GM23248 (cell line): ENCODE measurements around the gene NMS. TPM values are rescaled to one million over a fixed set of nuclear protein-coding genes. Genes with fewer than 3 reads are reported as not detected.

Experiments used
- DNase-seq: peaks from one replicate; pipeline ENCODE4 v3.0.0-alpha.2; 2015
- H2AFZ ChIP-seq: fragments of 200-600 bp; sonication (generic); 2 replicates; pipeline ENCODE4 v1.6.1; 2016; ENCODE audit warnings: antibody characterized with exemption
- H3F3A ChIP-seq: fragments of 200-600 bp; sonication (generic); 2 replicates; pipeline ENCODE4 v1.6.1; 2016; ENCODE audit warnings: mild to moderate bottlenecking, antibody characterized with exemption, mixed run types; ENCODE audit not compliant: insufficient read depth
- H3K27ac ChIP-seq: fragments of 200-600 bp; sonication (generic); 2 replicates; pipeline ENCODE4 v1.5.1; 2016; ENCODE audit warnings: mild to moderate bottlenecking
- H3K27me3 ChIP-seq: fragments of 200-600 bp; sonication (generic); replicated peaks from 2 replicates; pipeline ENCODE4 v1.6.1; 2016; ENCODE audit warnings: mild to moderate bottlenecking; ENCODE audit not compliant: insufficient read depth
- H3K36me3 ChIP-seq: fragments of 200-600 bp; sonication (generic); 2 replicates; pipeline ENCODE4 v1.6.1; 2016; ENCODE audit warnings: low read depth, mild to moderate bottlenecking
- H3K4me1 ChIP-seq: fragments of 200-600 bp; sonication (generic); 2 replicates; pipeline ENCODE4 v1.6.1; 2016; ENCODE audit warnings: mild to moderate bottlenecking; ENCODE audit not compliant: insufficient read depth
- H3K4me2 ChIP-seq: fragments of 200-600 bp; sonication (generic); one replicate; pipeline ENCODE4 v1.6.1; 2016; ENCODE audit warnings: mild to moderate bottlenecking; ENCODE audit not compliant: unreplicated experiment
- H3K4me3 ChIP-seq: fragments of 200-600 bp; sonication (generic); 2 replicates; pipeline ENCODE4 v1.5.1; 2016; ENCODE audit warnings: mild to moderate bottlenecking
- H3K79me2 ChIP-seq: fragments of 200-600 bp; sonication (generic); 2 replicates; pipeline ENCODE4 v1.6.1; 2016; ENCODE audit warnings: mild to moderate bottlenecking; ENCODE audit not compliant: insufficient read depth
- H3K9ac ChIP-seq: fragments of 200-600 bp; sonication (generic); 2 replicates; pipeline ENCODE4 v1.6.1; 2016; ENCODE audit warnings: mild to moderate bottlenecking
- H3K9me2 ChIP-seq: fragments of 200-600 bp; sonication (generic); 2 replicates; pipeline ENCODE4 v1.6.1; 2016; ENCODE audit warnings: mixed run types, mild to moderate bottlenecking, moderate library complexity; ENCODE audit not compliant: insufficient read depth
- H3K9me3 ChIP-seq: fragments of 200-600 bp; sonication (generic); one replicate; pipeline ENCODE4 v1.6.1; 2017; ENCODE audit warnings: low read depth
- H4K20me1 ChIP-seq: fragments of 200-600 bp; sonication (generic); 2 replicates; pipeline ENCODE4 v1.6.0; 2016; ENCODE audit not compliant: insufficient read depth
- EZH2 ChIP-seq: fragments of 200-600 bp; sonication (generic); IDR thresholded peaks from 2 replicates; pipeline ENCODE4 v1.6.1; 2018; ENCODE audit warnings: antibody characterized with exemption, mild to moderate bottlenecking; ENCODE audit not compliant: insufficient read depth, poor library complexity, severe bottlenecking
- EZH2phosphoT487 ChIP-seq: fragments of 200-600 bp; sonication (generic); IDR thresholded peaks from 2 replicates; pipeline ENCODE4 v1.6.1; 2018; ENCODE audit warnings: antibody characterized with exemption, moderate library complexity, mild to moderate bottlenecking, low read depth; ENCODE audit not compliant: insufficient read depth
- WGBS, 2 experiments: methylation state at CpG; one replicate each; pipeline ENCODE4 v1.1.6; 2015 to 2017; ENCODE audit warnings: low lambda C conversion rate in 2 of 2, low coverage in 1 of 2; ENCODE audit errors: missing lambda C conversion rate in 2 of 2; 5-methylcytosine and 5-hydroxymethylcytosine counted together
- in situ Hi-C: fragments of 300-500 bp; cut with MboI; formaldehyde crosslinking; loops from 2 replicates; pipeline ENCODE4 v1.15.0; 2020
- polyA plus RNA-seq: library from polyadenylated mRNA; unstranded; fragments of >200 nt; fragmentation: Nextera tagmentation; extraction: Ambion mirVana; gene quantifications from 2 replicates; pipeline ENCODE4 v1.2.1, GENCODE V29; 2016
- total RNA-seq: library from RNA; depleted of rRNA; stranded (reverse); fragments of >200 nt; shearing (Covaris generic); gene quantifications from 2 replicates; pipeline ENCODE4 v1.2.3, GENCODE V29; 2014

The NMS gene
- total and polyA plus RNA-seq, 2 experiments from 2014 or later: not detected

GRCh38 chr2:100427627-100428258, 42.5 kb upstream of the NMS start:
- Histone ChIP-seq H3K9me2 (no peaks in the 10 kb centered on the region), H3F3A (no peaks in the 10 kb centered on the region), H3K4me3 (no peak overlapping the region), H3K79me2 (no peaks in the 10 kb centered on the region), H3K4me1 (no peaks in the 10 kb centered on the region), H3K4me2 (no peak overlapping the region), H3K27ac (no peak overlapping the region), H3K9ac (no peak overlapping the region), H4K20me1 (no peaks in the 10 kb centered on the region), H3K36me3 (no peaks in the 10 kb centered on the region), H2AFZ (no peak overlapping the region), H3K9me3 (no peaks in the 10 kb centered on the region), H3K27me3 (peaks cover 7% of the 10 kb centered on the region; the same call in 1 of the 2 replicates)
- 38% methylated on average over 11 of the region's 11 CpGs for WGBS, 2 experiments
- peak; percentile 51 for DNase-seq
- TF ChIP-seq EZH2 (no peak), EZH2phosphoT487 (no peak)
- in situ Hi-C loops: no loop called here

GRCh38 chr2:100429726-100430125, 40.6 kb upstream of the NMS start:
- Histone ChIP-seq H3K4me1 (no peaks in the 10 kb centered on the region), H4K20me1 (no peaks in the 10 kb centered on the region), H3K9me2 (no peaks in the 10 kb centered on the region), H3F3A (no peaks in the 10 kb centered on the region), H3K4me2 (no peak overlapping the region), H3K79me2 (no peaks in the 10 kb centered on the region), H3K27ac (no peak overlapping the region), H3K27me3 (peaks cover 7% of the 10 kb centered on the region; the same call in 1 of the 2 replicates), H2AFZ (no peak overlapping the region), H3K36me3 (no peaks in the 10 kb centered on the region), H3K4me3 (no peak overlapping the region), H3K9me3 (no peaks in the 10 kb centered on the region), H3K9ac (no peak overlapping the region)
- DNase-seq: no peak
- in situ Hi-C loops: no loop called here
- WGBS, 2 experiments: 23 to 43% methylated on average over 1 of the region's 1 CpG
- TF ChIP-seq EZH2 (no peak), EZH2phosphoT487 (no peak)

GRCh38 chr2:100437751-100438150, 32.5 kb upstream of the NMS start:
- WGBS, 2 experiments: 47% methylated on average over 8 of the region's 8 CpGs
- no peak overlapping the region for H3K27ac ChIP-seq
- TF ChIP-seq EZH2 (no peak), EZH2phosphoT487 (no peak)
- H3K79me2 ChIP-seq: no peaks in the 10 kb centered on the region
- in situ Hi-C loops: no loop called here
- no peaks in the 10 kb centered on the region for H3K36me3 ChIP-seq
- no peak overlapping the region for H3K4me2 ChIP-seq
- no peak overlapping the region for H3K4me3 ChIP-seq
- no peaks in the 10 kb centered on the region for H4K20me1 ChIP-seq
- DNase-seq: no peak
- no peaks in the 10 kb centered on the region for H3K4me1 ChIP-seq
- peaks cover 12% of the 10 kb centered on the region for H3K27me3 ChIP-seq
- H3K9me2 ChIP-seq: no peaks in the 10 kb centered on the region
- no peak overlapping the region for H2AFZ ChIP-seq
- no peaks in the 10 kb centered on the region for H3F3A ChIP-seq
- no peak overlapping the region for H3K9ac ChIP-seq
- H3K9me3 ChIP-seq: no peaks in the 10 kb centered on the region

GRCh38 chr2:100446696-100447095, 23.6 kb upstream of the NMS start:
- H3F3A ChIP-seq: no peaks in the 10 kb centered on the region
- no peaks in the 10 kb centered on the region for H3K9me3 ChIP-seq
- peak; percentile 37 for DNase-seq
- H3K36me3 ChIP-seq: no peaks in the 10 kb centered on the region
- no peaks in the 10 kb centered on the region for H4K20me1 ChIP-seq
- no peaks in the 10 kb centered on the region for H3K9me2 ChIP-seq
- 20 to 36% methylated on average over 2 of the region's 2 CpGs for WGBS, 2 experiments
- H3K4me1 ChIP-seq: no peaks in the 10 kb centered on the region
- no peaks in the 10 kb centered on the region for H3K27me3 ChIP-seq
- no peak for TF ChIP-seq EZH2phosphoT487
- TF ChIP-seq EZH2: no peak
- no peak overlapping the region for H3K4me2 ChIP-seq
- H3K79me2 ChIP-seq: no peaks in the 10 kb centered on the region
- no peak overlapping the region for H2AFZ ChIP-seq
- no peak overlapping the region for H3K4me3 ChIP-seq
- H3K9ac ChIP-seq: no peak overlapping the region
- H3K27ac ChIP-seq: no peak overlapping the region
- in situ Hi-C loops: no loop called here

GRCh38 chr2:100451092-100451491, 19.2 kb upstream of the NMS start:
- H3K36me3 ChIP-seq: no peaks in the 10 kb centered on the region
- no peaks in the 10 kb centered on the region for H3K4me1 ChIP-seq
- H3K9me2 ChIP-seq: no peaks in the 10 kb centered on the region
- no peak overlapping the region for H3K4me2 ChIP-seq
- no peaks in the 10 kb centered on the region for H3K27me3 ChIP-seq
- no peak for DNase-seq
- no peaks in the 10 kb centered on the region for H4K20me1 ChIP-seq
- H3K9ac ChIP-seq: no peak overlapping the region
- no peak overlapping the region for H3K4me3 ChIP-seq
- WGBS, 2 experiments: 15 to 26% methylated on average over 5 of the region's 5 CpGs
- no peaks in the 10 kb centered on the region for H3F3A ChIP-seq
- no peaks in the 10 kb centered on the region for H3K9me3 ChIP-seq
- H3K79me2 ChIP-seq: no peaks in the 10 kb centered on the region
- in situ Hi-C loops: no loop called here
- H2AFZ ChIP-seq: no peak overlapping the region
- TF ChIP-seq EZH2phosphoT487 (no peak), EZH2 (no peak)
- no peak overlapping the region for H3K27ac ChIP-seq
